Esophagus squamous epithelium (tissue), 5 donors: ENCODE measurements around the gene DCAF8. TPM values are rescaled to one million over a fixed set of nuclear protein-coding genes. Genes with fewer than 3 reads are reported as not detected.

Experiments used
- DNase-seq: peaks from one replicate; lab custom pipeline; 2025; lab: John Stamatoyannopoulos, UW
- H3K27ac ChIP-seq, 4 donors: fragments of 200-600 bp; sonication (generic); one replicate each; pipeline ENCODE4 v1.5.1; 2016 to 2019; ENCODE audit warnings: mild to moderate bottlenecking in 1 of 4
- H3K27me3 ChIP-seq, 4 donors: fragments of 200-600 bp; sonication (generic); 1 replicate in 3 of 4; 2 replicates in 1 of 4; pipeline versions ENCODE4 v1.5.1 to v1.6.0; 2017 to 2021; ENCODE audit warnings: antibody characterized with exemption in 1 of 4
- H3K36me3 ChIP-seq, 3 donors: fragments of 200-600 bp; sonication (generic); one replicate each; pipeline ENCODE4 v1.5.1; 2016 to 2019
- H3K4me1 ChIP-seq, 3 donors: fragments of 200-600 bp; sonication (generic); one replicate each; pipeline ENCODE4 v1.5.1; 2017 to 2019
- H3K4me3 ChIP-seq, 4 donors: fragments of 200-600 bp; sonication (generic); 1 replicate in 3 of 4; 2 replicates in 1 of 4; pipeline ENCODE4 v1.5.1; 2016 to 2019; ENCODE audit warnings: mild to moderate bottlenecking in 2 of 4, moderate library complexity in 1 of 4
- H3K9me3 ChIP-seq, 3 donors: fragments of 200-600 bp; sonication (generic); one replicate each; pipeline ENCODE4 v1.5.1; 2016 to 2019
- CTCF ChIP-seq, 6 experiments: fragments of 450-650 bp in 4 of 6; fragments of 200-600 bp in 2 of 6; sonication (generic) in 2 of 6; IDR thresholded peaks; one replicate each; pipeline ENCODE4 v1.5.1; 2016 to 2019; ENCODE audit warnings: antibody characterized with exemption in 6 of 6, mild to moderate bottlenecking in 4 of 6, moderate library complexity in 4 of 6
- POLR2A ChIP-seq, 4 donors: fragments of 450-650 bp; IDR thresholded peaks; one replicate each; pipeline ENCODE4 v1.6.1; 2017; ENCODE audit warnings: antibody characterized with exemption in 4 of 4, mild to moderate bottlenecking in 4 of 4, moderate library complexity in 3 of 4
- WGBS, 2 donors: methylation state at CpG; one replicate each; pipeline ENCODE4 v1.1.5; 2018; 5-methylcytosine and 5-hydroxymethylcytosine counted together
- intact Hi-C: fragments of 100-400 bp; cut with DNase I; formaldehyde crosslinking; loops from one replicate; pipeline ENCODE4 v1.15.0; 2022
- total RNA-seq, 4 donors: library from RNA; depleted of rRNA; stranded (reverse); fragments of >200 nt; gene quantifications; one replicate each; pipeline ENCODE4 v1.1.0, GENCODE V29; 2016
- donor health status: DM: yes; HTN: yes; CAD: no.

Gene DCAF8
- total RNA-seq, 4 donors from 2014 or later: 54.0 to 139 (median 58.6) TPM

GRCh38 chr1:160257411-160258015 is 4.8 kb downstream of the DCAF8 start:
- peaks cover 0 to 45% (median 0%) of the 10 kb centered on the region in 3 donors for H3K36me3 ChIP-seq
- H3K27me3 ChIP-seq: no peaks in the 10 kb centered on the region
- no peak overlapping the region for H3K4me3 ChIP-seq
- 86 to 92% methylated on average over 6 of the region's 6 CpGs for WGBS, 2 donors
- peaks cover 11 to 57% (median 31%) of the 10 kb centered on the region in 3 donors for H3K4me1 ChIP-seq
- TF ChIP-seq CTCF (IDR thresholded peaks at IDR 0.05) (no peak), POLR2A (IDR thresholded peaks at IDR 0.05) (no peak)
- no peak overlapping the region for H3K27ac ChIP-seq
- intact Hi-C loops: loop anchor here (10.0 kb wide), 1 partner anchor 163 kb away; the partner anchor contains the start of gene IGSF8
- no peak for DNase-seq
- H3K9me3 ChIP-seq: no peaks in the 10 kb centered on the region

- no peaks in the 10 kb centered on the region for H3K27me3 ChIP-seq
- H3K36me3 ChIP-seq: peaks cover 0 to 45% (median 0%) of the 10 kb centered on the region in 3 donors
- DNase-seq: no peak
- H3K4me1 ChIP-seq: peaks cover 11 to 62% (median 31%) of the 10 kb centered on the region in 3 donors
- H3K4me3 ChIP-seq: no peak overlapping the region
- intact Hi-C loops: loop anchor here (10.0 kb wide), 1 partner anchor 162 kb away; the partner anchor contains the start of gene IGSF8
- 25 to 26% methylated on average over 3 of the region's 3 CpGs for WGBS, 2 donors
- no peak overlapping the region for H3K27ac ChIP-seq
- TF ChIP-seq POLR2A (IDR thresholded peaks at IDR 0.05): no peak
- no peak for TF ChIP-seq CTCF (IDR thresholded peaks at IDR 0.05)
- no peaks in the 10 kb centered on the region for H3K9me3 ChIP-seq
Measured at GRCh38 chr1:160256396-160257046, 5.8 kb downstream of the DCAF8 start.

GRCh38 chr1:160255781-160256300 is 6.5 kb downstream of the DCAF8 start:
- Histone ChIP-seq H3K36me3 (peaks cover 0 to 45% (median 0%) of the 10 kb centered on the region in 3 donors), H3K4me3 (no peak overlapping the region), H3K4me1 (peaks cover 6 to 58% (median 26%) of the 10 kb centered on the region in 3 donors), H3K27me3 (no peaks in the 10 kb centered on the region), H3K27ac (no peak overlapping the region), H3K9me3 (no peaks in the 10 kb centered on the region)
- DNase-seq: no peak
- WGBS, 2 donors: 68 to 87% methylated on average over 4 of the region's 4 CpGs
- intact Hi-C loops: loop anchor here (10.0 kb wide), 1 partner anchor 161 kb away; the partner anchor contains the start of gene IGSF8
- TF ChIP-seq CTCF (IDR thresholded peaks at IDR 0.05): no peak
- TF ChIP-seq POLR2A (IDR thresholded peaks at IDR 0.05): no peak

GRCh38 chr1:160251687-160252526 is 10.4 kb downstream of the DCAF8 start:
- H3K27ac ChIP-seq: peak overlapping the region in 1 of 4 donors; percentile 20
- H3K4me3 ChIP-seq: no peak overlapping the region
- TF ChIP-seq CTCF (IDR thresholded peaks at IDR 0.05) (peak; percentile 29 to 80 (median 69)), POLR2A (IDR thresholded peaks at IDR 0.05) (no peak)
- H3K36me3 ChIP-seq: peaks cover 0 to 39% (median 0%) of the 10 kb centered on the region in 3 donors
- no peak for DNase-seq
- WGBS, 2 donors: 76 to 78% methylated on average over 5 of the region's 5 CpGs
- H3K4me1 ChIP-seq: peaks cover 0 to 20% (median 4%) of the 10 kb centered on the region in 3 donors
- intact Hi-C loops: loop anchor here (5.0 to 10.0 kb wide), 2 partner anchors 55 to 157 kb away; partner anchors contain the start of gene IGSF8
- no peaks in the 10 kb centered on the region for H3K9me3 ChIP-seq
- no peaks in the 10 kb centered on the region for H3K27me3 ChIP-seq
